ENCODE data around the gene LRRC31. TPM values are rescaled to one million over a fixed set of nuclear protein-coding genes. Genes with fewer than 3 reads are reported as not detected.
A peak's percentile ranks its signal among the peaks of the same experiment; 100 is the strongest.

LRRC31 gene
- total and polyA plus RNA-seq, 2 of the 8 experiments (the other 6 are each of a cell fraction or from before 2014, with no cell fraction given): not detected

DNA sequence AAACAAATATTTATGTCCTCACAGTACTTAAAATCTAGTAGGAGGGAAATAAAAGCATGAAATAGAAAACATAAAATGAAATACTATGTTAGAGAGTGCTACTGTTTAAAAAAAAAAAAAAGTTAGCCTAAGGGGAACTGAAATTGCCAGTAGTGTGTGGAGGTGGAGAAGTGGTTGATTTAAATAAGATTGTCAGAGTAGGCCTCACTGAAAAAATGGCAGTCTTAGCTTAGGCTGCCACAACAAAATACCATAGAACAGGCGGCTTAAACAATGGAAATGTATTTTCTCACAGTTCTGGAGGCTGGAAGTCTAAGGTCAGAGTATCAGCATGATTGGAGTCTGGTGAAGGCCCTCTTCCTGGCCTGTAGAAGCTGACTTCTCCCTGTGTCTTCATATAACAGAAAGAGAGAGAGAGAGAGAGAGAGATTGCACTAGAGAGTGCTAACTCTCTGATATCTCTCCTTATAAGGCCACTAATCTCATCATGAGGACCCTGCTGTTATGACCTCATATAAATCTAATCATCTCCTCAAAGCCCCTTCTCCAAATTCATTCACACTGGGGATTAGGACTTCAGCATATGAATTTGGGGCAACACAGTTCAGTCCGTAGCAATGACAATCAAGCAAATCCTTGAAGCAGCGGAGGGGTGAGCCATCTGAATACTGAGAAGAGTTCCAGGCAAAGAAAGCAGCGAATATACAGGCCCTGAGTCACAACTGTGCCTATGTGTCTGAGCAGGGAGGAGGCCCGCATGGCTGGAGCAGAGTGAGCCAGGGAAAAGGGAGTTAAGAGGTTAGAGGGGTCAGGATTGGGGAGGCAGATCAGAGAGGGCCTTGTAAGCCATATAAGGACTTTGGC lies 33.4 kb downstream of the LRRC31 start:
- H3K23me2 ChIP-seq (ENCODE audit: low read depth, low read length): no peaks in the 10 kb centered on the region
- POLR2A ChIA-PET (ENCODE audit: partially characterized antibody): interaction anchor here (0.8 kb wide), 1 partner anchor 11 kb away, joined by 4 read pairs; no protein-coding TSS in a partner anchor
- H3K9me3 ChIP-seq (ENCODE audit: insufficient read depth in 2 of 2, low read depth in 1 of 2, low read length in 1 of 2): no peaks in the 10 kb centered on the region
- H2AFZ ChIP-seq (ENCODE audit: low read length): peak overlapping the region; percentile 97; the same call in 1 of the 2 replicates
- no peak overlapping the region for H3K4me3 ChIP-seq (ENCODE audit: extremely low read depth in 1 of 4, insufficient read depth in 2 of 4, low read depth in 3 of 4, low read length in 4 of 4)
- no peak overlapping the region for H3K23ac ChIP-seq (ENCODE audit: insufficient read length)
- no peaks in the 10 kb centered on the region for H3K79me2 ChIP-seq (ENCODE audit: control insufficient read depth in 1 of 2, insufficient read depth in 2 of 2, low read length in 2 of 2)
- H3K56ac ChIP-seq (replicated peaks; ENCODE audit: insufficient read length, low read depth, low read length): no peak overlapping the region
- no peak overlapping the region for H2BK20ac ChIP-seq (ENCODE audit: low read length)
- CTCF ChIA-PET (ENCODE audit: partially characterized antibody): interaction anchor here (1.5 kb wide), 1 partner anchor 11 kb away, joined by 4 read pairs; no protein-coding TSS in a partner anchor
- no peaks in the 10 kb centered on the region for H3K27me3 ChIP-seq (replicated peaks in 1 of 4; ENCODE audit: control insufficient read depth in 3 of 4, extremely low read depth in 1 of 4, insufficient read depth in 3 of 4, low read length in 3 of 4)
- H4K8ac ChIP-seq (ENCODE audit: extremely low read depth, insufficient read depth, low read length): no peak overlapping the region
- TF ChIP-seq CEBPB (IDR thresholded peaks at IDR 0.05; ENCODE audit: low read depth, low read length) (no peak), RNF2 (IDR thresholded peaks at IDR 0.05; ENCODE audit: borderline replicate concordance, low read depth, low read length, missing control alignments, poor library complexity, severe bottlenecking) (no peak)
- no peak overlapping the region for H4K5ac ChIP-seq (ENCODE audit: insufficient read length, low read depth, low read length)
- WGBS, 2 experiments (ENCODE audit: extremely low coverage in 1 of 2, insufficient coverage in 1 of 2, insufficient read length in 1 of 2, insufficient replicate concordance in 2 of 2, low coverage in 1 of 2, low lambda C conversion rate in 2 of 2, missing lambda C conversion rate in 1 of 2): 80% methylated on average over 5 of the region's 5 CpGs; no CpG with 5 or more reads in 1 of the 2 experiments
- DNase-seq (ENCODE audit: low read depth in 1 of 2, low spot score in 2 of 2) (no peak), FAIRE-seq (no peak)
- H3K14ac ChIP-seq (ENCODE audit: insufficient read length): no peak overlapping the region
- no peak overlapping the region for H3K9ac ChIP-seq (replicated peaks in 1 of 4; ENCODE audit: extremely low read depth in 1 of 4, low read depth in 3 of 4, low read length in 3 of 4)
- H3K79me1 ChIP-seq (ENCODE audit: low read depth, low read length): no peaks in the 10 kb centered on the region
- no peaks in the 10 kb centered on the region for H4K20me1 ChIP-seq (replicated peaks in 1 of 2; ENCODE audit: control insufficient read depth in 1 of 2, insufficient read depth in 2 of 2, low read length in 2 of 2)
- no peak overlapping the region for H2BK12ac ChIP-seq (ENCODE audit: low read depth, low read length)
- no peak overlapping the region for H2AK5ac ChIP-seq (ENCODE audit: low read depth, low read length)
- no peak overlapping the region for H2BK120ac ChIP-seq (replicated peaks; ENCODE audit: low read depth, low read length)
- no peak overlapping the region for H3K27ac ChIP-seq (ENCODE audit: low read depth, low read length)
- H2BK5ac ChIP-seq (ENCODE audit: low read depth, low read length): 0 out of 2 replicates have a peak overlapping the region, but pooled peaks have one; percentile 12
- no peak overlapping the region for H4K91ac ChIP-seq (replicated peaks; ENCODE audit: insufficient read length, low read length)
- no peak overlapping the region for H3K4ac ChIP-seq (replicated peaks; ENCODE audit: insufficient read length, low read depth, low read length)
- H3K4me2 ChIP-seq (ENCODE audit: insufficient read depth in 1 of 2, low read depth in 2 of 2, low read length in 2 of 2): no peak overlapping the region
- no peak overlapping the region for H2BK15ac ChIP-seq (ENCODE audit: low read length)
- no peak overlapping the region for H3K18ac ChIP-seq (ENCODE audit: extremely low read depth, low read length)
- no peaks in the 10 kb centered on the region for H3K36me3 ChIP-seq (ENCODE audit: control insufficient read depth in 2 of 4, insufficient read depth in 4 of 4, low read length in 3 of 4)
- H3K4me1 ChIP-seq (replicated peaks in 1 of 4; ENCODE audit: control insufficient read depth in 3 of 4, insufficient read depth in 4 of 4, low read length in 3 of 4): no peaks in the 10 kb centered on the region
